Osteocyte (in vitro differentiated cells): ENCODE measurements around the gene PITRM1. TPM values are rescaled to one million over a fixed set of nuclear protein-coding genes. Genes with fewer than 3 reads are reported as not detected.

Experiments used
- DNase-seq: peaks from one replicate; pipeline ENCODE4 v3.0.0; 2021; ENCODE audit warnings: mixed read lengths; ENCODE audit not compliant: unreplicated experiment; ENCODE audit errors: extremely low spot score
- H3K27ac Mint-ChIP-seq: one replicate; pipeline ENCODE4 v1.8.0; 2021; ENCODE audit warnings: mild to moderate bottlenecking, mixed read lengths; ENCODE audit not compliant: unreplicated experiment
- H3K27me3 Mint-ChIP-seq: one replicate; pipeline ENCODE4 v1.8.0; 2021; ENCODE audit warnings: mixed read lengths; ENCODE audit not compliant: unreplicated experiment
- H3K36me3 Mint-ChIP-seq: one replicate; pipeline ENCODE4 v1.8.0; 2021; ENCODE audit warnings: mixed read lengths; ENCODE audit not compliant: unreplicated experiment
- H3K4me1 Mint-ChIP-seq: one replicate; pipeline ENCODE4 v1.8.0; 2021; ENCODE audit warnings: mixed read lengths; ENCODE audit not compliant: unreplicated experiment
- H3K4me3 Mint-ChIP-seq: one replicate; pipeline ENCODE4 v1.8.0; 2021; ENCODE audit warnings: mild to moderate bottlenecking, moderate library complexity, mixed read lengths; ENCODE audit not compliant: unreplicated experiment
- H3K9me3 Mint-ChIP-seq: one replicate; pipeline ENCODE4 v1.8.0; 2021; ENCODE audit warnings: mixed read lengths; ENCODE audit not compliant: unreplicated experiment
- total RNA-seq: library from RNA; stranded (reverse); gene quantifications from 2 replicates; pipeline ENCODE4 v1.2.1, GENCODE V29; 2021
- TF ChIP-seq, protein P1 (sequence below): fragments of 200-600 bp; sonication (generic); IDR thresholded peaks from 2 replicates; pipeline ENCODE4 v1.5.0; 2021; ENCODE audit warnings: antibody characterized with exemption, mild to moderate bottlenecking, moderate library complexity

PITRM1 gene
- total RNA-seq, 1 donor from 2014 or later, result 76.5 TPM

DNA sequence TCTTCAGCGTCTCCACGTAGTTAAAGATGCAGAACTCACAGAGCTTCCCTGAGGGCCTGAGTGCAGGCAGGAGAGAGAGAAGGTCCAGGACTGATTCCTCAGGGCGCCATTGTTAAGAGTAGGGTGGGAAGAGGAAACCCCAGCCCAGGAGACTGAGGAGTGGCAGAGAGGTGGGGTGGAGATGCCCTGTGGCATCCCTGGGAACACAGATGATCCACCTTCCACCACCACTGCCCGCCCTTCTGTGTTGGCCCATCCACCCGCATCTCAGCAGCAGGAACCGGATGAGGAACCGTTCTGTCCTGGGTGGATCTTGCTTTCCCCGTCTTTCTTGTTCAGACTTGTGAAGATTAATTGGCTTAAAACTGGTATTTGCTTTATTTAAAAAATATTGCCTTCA, 56.9 kb downstream of the PITRM1 start:
- Mint-ChIP-seq H3K27ac (no peak overlapping the region), H3K36me3 (peaks cover 61% of the 10 kb centered on the region), H3K4me3 (no peak overlapping the region), H3K9me3 (no peaks in the 10 kb centered on the region), H3K4me1 (peaks cover 2% of the 10 kb centered on the region), H3K27me3 (no peaks in the 10 kb centered on the region)
- TF ChIP-seq, protein P1, sequence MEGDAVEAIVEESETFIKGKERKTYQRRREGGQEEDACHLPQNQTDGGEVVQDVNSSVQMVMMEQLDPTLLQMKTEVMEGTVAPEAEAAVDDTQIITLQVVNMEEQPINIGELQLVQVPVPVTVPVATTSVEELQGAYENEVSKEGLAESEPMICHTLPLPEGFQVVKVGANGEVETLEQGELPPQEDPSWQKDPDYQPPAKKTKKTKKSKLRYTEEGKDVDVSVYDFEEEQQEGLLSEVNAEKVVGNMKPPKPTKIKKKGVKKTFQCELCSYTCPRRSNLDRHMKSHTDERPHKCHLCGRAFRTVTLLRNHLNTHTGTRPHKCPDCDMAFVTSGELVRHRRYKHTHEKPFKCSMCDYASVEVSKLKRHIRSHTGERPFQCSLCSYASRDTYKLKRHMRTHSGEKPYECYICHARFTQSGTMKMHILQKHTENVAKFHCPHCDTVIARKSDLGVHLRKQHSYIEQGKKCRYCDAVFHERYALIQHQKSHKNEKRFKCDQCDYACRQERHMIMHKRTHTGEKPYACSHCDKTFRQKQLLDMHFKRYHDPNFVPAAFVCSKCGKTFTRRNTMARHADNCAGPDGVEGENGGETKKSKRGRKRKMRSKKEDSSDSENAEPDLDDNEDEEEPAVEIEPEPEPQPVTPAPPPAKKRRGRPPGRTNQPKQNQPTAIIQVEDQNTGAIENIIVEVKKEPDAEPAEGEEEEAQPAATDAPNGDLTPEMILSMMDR, result no peak
- DNase-seq, result no peak

DNA sequence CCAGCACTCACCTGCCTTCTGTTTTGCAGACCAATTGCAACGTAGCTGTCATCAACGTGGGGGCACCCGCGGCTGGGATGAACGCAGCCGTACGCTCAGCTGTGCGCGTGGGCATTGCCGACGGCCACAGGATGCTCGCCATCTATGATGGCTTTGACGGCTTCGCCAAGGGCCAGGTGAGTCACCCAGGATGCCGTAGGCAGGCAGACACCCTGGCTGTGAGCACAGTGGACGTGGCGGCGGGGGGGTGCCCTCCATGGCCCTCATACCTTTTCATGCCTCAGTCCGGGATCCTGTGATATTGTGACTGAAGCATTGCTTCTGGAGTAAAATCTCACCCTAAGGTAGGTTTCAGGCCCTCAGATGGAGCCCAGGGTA, 59.2 kb downstream of the PITRM1 start:
- Mint-ChIP-seq H3K4me1 (peaks cover 2% of the 10 kb centered on the region), H3K36me3 (peaks cover 59% of the 10 kb centered on the region), H3K27ac (no peak overlapping the region), H3K27me3 (no peaks in the 10 kb centered on the region), H3K9me3 (no peaks in the 10 kb centered on the region), H3K4me3 (no peak overlapping the region)
- TF ChIP-seq, protein P1, result no peak
- no peak for DNase-seq

DNA sequence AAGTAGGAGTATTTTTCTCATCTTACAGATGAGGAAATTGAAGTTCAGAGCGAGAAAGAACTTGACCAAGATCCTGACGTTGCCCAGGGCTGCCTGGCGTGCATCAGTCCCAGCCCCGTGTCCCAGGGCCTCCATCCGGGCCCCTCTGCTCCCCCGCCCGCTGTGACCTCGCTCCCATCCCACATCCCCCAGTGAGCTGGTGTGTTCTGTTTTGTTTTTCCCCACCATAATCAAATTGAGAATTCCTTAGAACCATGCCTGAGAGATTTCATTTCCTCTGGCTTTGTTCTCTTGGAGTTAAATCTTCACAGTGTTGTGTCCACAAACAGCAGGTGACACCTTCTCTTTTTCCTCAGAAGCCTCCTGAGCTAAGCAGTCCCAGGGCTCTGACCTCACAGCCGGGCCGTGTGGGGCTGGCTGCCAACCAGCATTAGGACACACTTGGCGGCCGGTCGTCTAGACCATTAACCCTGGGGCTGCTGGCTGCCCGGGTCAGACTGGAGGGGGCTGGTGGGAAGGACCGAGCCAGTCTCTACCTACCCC, 60.9 kb downstream of the PITRM1 start:
- Mint-ChIP-seq H3K27me3 (no peaks in the 10 kb centered on the region), H3K27ac (no peak overlapping the region), H3K36me3 (peaks cover 54% of the 10 kb centered on the region), H3K9me3 (no peaks in the 10 kb centered on the region), H3K4me1 (peaks cover 15% of the 10 kb centered on the region), H3K4me3 (no peak overlapping the region)
- TF ChIP-seq, protein P1, result no peak
- no peak for DNase-seq

DNA sequence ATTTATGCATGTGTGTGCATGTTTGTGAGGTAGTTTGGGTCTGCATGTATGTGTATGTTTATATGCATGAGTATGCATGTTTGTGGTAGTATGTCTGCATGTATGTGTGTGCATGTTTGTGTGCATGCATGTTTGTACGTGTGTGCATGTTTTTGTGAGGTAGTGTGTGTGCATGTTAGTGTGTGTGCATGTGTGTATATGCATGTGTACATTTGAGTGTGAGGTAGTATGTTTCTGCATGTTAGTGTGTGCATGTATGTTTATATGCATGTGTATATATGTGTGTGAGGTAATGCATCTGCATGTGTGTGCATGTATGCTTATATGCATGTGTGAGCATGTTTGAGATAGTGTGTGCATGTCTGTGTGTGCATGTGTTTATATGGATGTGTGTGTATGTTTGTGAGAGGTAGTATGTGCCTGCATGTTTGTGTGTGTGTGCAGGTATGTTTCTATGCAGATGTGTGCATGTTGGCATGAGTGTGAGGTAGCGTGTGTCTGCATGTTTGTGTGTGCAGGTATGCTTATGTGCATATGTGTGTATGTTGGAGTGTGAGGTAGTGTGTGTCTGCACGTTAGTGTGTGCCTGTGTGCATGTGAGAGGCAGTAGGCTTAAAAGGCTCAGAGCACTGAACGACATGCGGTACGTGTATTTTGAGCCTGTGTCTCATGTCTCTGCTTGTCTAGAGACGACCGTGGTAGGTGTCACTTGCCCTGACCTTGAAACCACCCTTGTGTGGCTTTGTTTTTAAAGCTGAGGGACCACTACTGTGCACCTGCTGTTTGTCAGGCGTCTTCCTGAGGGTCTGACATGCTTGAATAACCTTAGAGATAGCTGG, 61.6 kb downstream of the PITRM1 start:
- H3K27ac Mint-ChIP-seq, result no peak overlapping the region
- DNase-seq, result no peak

DNA sequence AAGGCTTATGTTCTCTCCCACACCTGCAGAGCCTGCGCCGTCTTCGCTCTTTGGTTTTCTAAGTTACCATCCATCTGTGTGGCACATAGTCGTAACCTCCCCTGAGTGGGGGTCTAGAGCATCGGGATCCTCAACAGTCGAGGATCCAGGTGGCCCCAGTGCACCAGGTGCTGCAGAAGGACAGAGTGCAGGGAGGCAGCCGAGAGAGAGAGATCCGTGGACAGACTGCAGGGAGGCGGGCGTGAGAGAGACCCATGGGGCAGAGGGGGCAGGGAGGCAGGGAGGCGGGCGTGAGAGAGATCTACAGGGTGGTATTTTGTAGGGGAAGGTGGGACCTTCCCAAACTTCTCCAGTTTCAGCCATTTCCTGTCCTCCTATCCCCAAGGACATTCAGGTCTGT, 62.9 kb downstream of the PITRM1 start:
- Mint-ChIP-seq H3K9me3 (no peaks in the 10 kb centered on the region), H3K27me3 (no peaks in the 10 kb centered on the region), H3K36me3 (peaks cover 51% of the 10 kb centered on the region), H3K4me3 (no peak overlapping the region), H3K4me1 (peaks cover 18% of the 10 kb centered on the region), H3K27ac (no peak overlapping the region)
- DNase-seq, result no peak
- TF ChIP-seq, protein P1, result no peak

More for the DNA sequence above, 61.6 kb downstream of the PITRM1 start:
- Mint-ChIP-seq H3K9me3 (no peaks in the 10 kb centered on the region), H3K27me3 (no peaks in the 10 kb centered on the region), H3K36me3 (peaks cover 47% of the 10 kb centered on the region), H3K4me3 (no peak overlapping the region), H3K4me1 (peaks cover 15% of the 10 kb centered on the region)
- TF ChIP-seq, protein P1, result no peak
